Gastroesophageal sphincter (tissue), 4 donors: ENCODE data around the gene MAST3. TPM values are rescaled to one million over a fixed set of nuclear protein-coding genes. Genes with fewer than 3 reads are reported as not detected.

ENCODE experiments used
- ATAC-seq: fragments of 150-250 bp; one replicate; pipeline ENCODE4 v1.9.1; 2016; ENCODE audit warnings: mild to moderate bottlenecking, moderate library complexity
- H3K27ac ChIP-seq, 4 donors: fragments of 200-600 bp; sonication (generic) in 3 of 4; 1 replicate in 3 of 4; 2 replicates in 1 of 4; pipeline ENCODE4 v1.5.1; 2016 to 2019
- H3K27me3 ChIP-seq: fragments of 200-600 bp; sonication (generic); one replicate; pipeline ENCODE4 v1.5.1; 2019
- H3K36me3 ChIP-seq, 2 donors: fragments of 200-600 bp; sonication (generic); one replicate each; pipeline ENCODE4 v1.5.1; 2019; ENCODE audit warnings: control low read depth in 1 of 2
- H3K4me1 ChIP-seq, 3 donors: fragments of 200-600 bp; sonication (generic); 1 replicate in 2 of 3; 2 replicates in 1 of 3; pipeline ENCODE4 v1.5.1; 2016 to 2019; ENCODE audit warnings: control low read depth in 2 of 3
- H3K4me3 ChIP-seq, 2 donors: fragments of 200-600 bp; sonication (generic); one replicate each; pipeline ENCODE4 v1.5.1; 2019; ENCODE audit warnings: mild to moderate bottlenecking in 1 of 2, moderate library complexity in 1 of 2
- H3K9me3 ChIP-seq, 3 donors: fragments of 200-600 bp; sonication (generic); one replicate each; pipeline ENCODE4 v1.5.1; 2017 to 2019; ENCODE audit warnings: control low read depth in 2 of 3
- EP300 ChIP-seq: sonication (generic); formaldehyde crosslinking; IDR thresholded peaks from one replicate; pipeline ENCODE4 v1.6.1; 2017; ENCODE audit warnings: antibody characterized with exemption, mild to moderate bottlenecking
- POLR2A ChIP-seq, 2 donors: fragments of 450-650 bp; IDR thresholded peaks; one replicate each; pipeline ENCODE4 v1.6.1; 2017; ENCODE audit warnings: antibody characterized with exemption in 2 of 2, mild to moderate bottlenecking in 2 of 2, moderate library complexity in 1 of 2
- POLR2AphosphoS5 ChIP-seq: sonication (generic); formaldehyde crosslinking; IDR thresholded peaks from one replicate; pipeline ENCODE4 v1.6.1; 2017; ENCODE audit warnings: antibody characterized with exemption
- WGBS, 2 donors: methylation state at CpG; one replicate each; pipeline ENCODE4 v1.1.5; 2018; ENCODE audit warnings: low coverage in 1 of 2; 5-methylcytosine and 5-hydroxymethylcytosine counted together
- total RNA-seq, 4 donors: library from RNA; depleted of rRNA; stranded (reverse); fragments of >200 nt; gene quantifications; one replicate each; pipeline ENCODE4 v1.1.0, GENCODE V29; 2016
- TF ChIP-seq, protein P1 (sequence below), 4 experiments: fragments of 200-600 bp in 2 of 4; fragments of 450-650 bp in 2 of 4; sonication (generic) in 1 of 4; IDR thresholded peaks; one replicate each; pipeline ENCODE4 v1.5.1; 2017 to 2019; ENCODE audit warnings: antibody characterized with exemption in 4 of 4, mild to moderate bottlenecking in 2 of 4, moderate library complexity in 2 of 4

MAST3 gene
- total RNA-seq, 4 donors from 2014 or later: 3.3 to 8.8 (median 4.8) TPM

DNA sequence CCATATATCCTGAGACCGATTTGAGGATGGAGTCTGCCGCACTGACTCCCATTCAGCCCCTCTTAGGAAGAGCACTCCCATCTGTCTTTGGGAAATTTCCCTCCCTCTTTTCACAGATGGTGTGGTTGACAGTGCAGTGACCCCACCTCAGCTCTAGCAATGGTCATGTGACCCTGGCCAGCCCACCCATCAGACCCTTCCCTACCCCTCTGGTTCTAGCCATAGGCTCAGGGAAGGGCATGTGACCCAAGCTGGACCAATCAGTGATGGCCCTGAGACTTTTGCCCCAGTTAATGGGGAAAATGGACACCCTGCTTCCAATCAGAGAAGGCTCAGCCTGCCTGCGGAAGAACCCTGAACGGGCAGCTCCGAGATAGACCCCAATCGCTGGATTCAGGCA is 37.1 kb upstream of the MAST3 start:
- 73 to 96% methylated on average over 4 to 6 of the region's 6 CpGs for WGBS, 2 donors
- no peak for TF ChIP-seq EP300
- no peak for TF ChIP-seq POLR2AphosphoS5
- TF ChIP-seq, protein P1, sequence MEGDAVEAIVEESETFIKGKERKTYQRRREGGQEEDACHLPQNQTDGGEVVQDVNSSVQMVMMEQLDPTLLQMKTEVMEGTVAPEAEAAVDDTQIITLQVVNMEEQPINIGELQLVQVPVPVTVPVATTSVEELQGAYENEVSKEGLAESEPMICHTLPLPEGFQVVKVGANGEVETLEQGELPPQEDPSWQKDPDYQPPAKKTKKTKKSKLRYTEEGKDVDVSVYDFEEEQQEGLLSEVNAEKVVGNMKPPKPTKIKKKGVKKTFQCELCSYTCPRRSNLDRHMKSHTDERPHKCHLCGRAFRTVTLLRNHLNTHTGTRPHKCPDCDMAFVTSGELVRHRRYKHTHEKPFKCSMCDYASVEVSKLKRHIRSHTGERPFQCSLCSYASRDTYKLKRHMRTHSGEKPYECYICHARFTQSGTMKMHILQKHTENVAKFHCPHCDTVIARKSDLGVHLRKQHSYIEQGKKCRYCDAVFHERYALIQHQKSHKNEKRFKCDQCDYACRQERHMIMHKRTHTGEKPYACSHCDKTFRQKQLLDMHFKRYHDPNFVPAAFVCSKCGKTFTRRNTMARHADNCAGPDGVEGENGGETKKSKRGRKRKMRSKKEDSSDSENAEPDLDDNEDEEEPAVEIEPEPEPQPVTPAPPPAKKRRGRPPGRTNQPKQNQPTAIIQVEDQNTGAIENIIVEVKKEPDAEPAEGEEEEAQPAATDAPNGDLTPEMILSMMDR (IDR thresholded peaks at IDR 0.05): no peak
- no peak for TF ChIP-seq POLR2A (IDR thresholded peaks at IDR 0.05)
- Histone ChIP-seq H3K36me3 (no peaks in the 10 kb centered on the region), H3K27me3 (peaks cover 16% of the 10 kb centered on the region), H3K9me3 (no peaks in the 10 kb centered on the region), H3K27ac (no peak overlapping the region), H3K4me1 (peaks cover 0 to 16% (median 9%) of the 10 kb centered on the region in 3 donors), H3K4me3 (no peak overlapping the region)
- ATAC-seq: no peak

DNA sequence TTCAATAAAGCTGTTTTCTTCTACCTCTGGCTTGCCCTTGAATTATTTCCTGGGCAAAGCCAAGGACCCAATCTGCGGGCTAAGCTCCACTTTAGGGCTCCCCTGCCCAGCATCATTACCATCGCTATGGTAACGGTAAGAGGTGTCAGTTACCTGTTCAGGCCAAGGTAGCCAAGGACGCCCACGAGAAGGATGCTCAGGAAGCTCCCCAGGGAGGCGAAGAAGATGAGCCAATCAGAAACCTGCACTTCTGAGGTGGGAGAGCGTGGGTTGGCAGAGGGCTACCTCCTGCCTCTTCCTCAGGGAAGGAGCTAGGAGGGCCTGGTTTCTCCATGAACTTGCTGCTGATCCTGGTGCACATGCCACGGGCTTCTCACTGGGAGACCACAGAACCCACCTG is 35.5 kb upstream of the MAST3 start:
- Histone ChIP-seq H3K27me3 (peaks cover 16% of the 10 kb centered on the region), H3K4me3 (no peak overlapping the region), H3K27ac (no peak overlapping the region), H3K4me1 (peaks cover 0 to 16% (median 9%) of the 10 kb centered on the region in 3 donors), H3K9me3 (no peaks in the 10 kb centered on the region), H3K36me3 (no peaks in the 10 kb centered on the region)
- TF ChIP-seq EP300: no peak
- no peak for TF ChIP-seq POLR2A (IDR thresholded peaks at IDR 0.05)
- TF ChIP-seq, protein P1 (IDR thresholded peaks at IDR 0.05): no peak
- no peak for TF ChIP-seq POLR2AphosphoS5
- 46 to 63% methylated on average over 2 to 3 of the region's 8 CpGs for WGBS, 2 donors
- ATAC-seq: no peak

DNA sequence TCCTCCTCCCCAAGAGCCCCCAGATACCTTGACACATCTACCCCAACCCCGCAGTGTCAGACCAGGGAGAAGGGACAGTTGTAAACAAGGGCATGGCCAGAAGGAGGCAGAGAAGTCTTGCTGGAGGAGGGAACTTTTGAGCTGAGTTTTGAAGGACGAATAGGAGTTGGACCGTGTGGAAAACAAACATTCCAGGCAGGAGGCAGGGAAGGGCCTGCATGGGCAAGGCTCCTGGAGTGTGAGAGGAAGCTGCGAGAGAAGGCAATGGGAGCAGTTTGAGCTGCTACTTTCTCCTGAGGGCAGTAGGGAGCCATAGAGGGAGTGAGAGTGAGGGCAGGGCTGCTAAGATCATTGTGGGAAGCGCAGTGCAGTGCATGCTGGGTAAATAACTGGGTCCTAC is 34.1 kb upstream of the MAST3 start:
- peaks cover 16% of the 10 kb centered on the region for H3K27me3 ChIP-seq

DNA sequence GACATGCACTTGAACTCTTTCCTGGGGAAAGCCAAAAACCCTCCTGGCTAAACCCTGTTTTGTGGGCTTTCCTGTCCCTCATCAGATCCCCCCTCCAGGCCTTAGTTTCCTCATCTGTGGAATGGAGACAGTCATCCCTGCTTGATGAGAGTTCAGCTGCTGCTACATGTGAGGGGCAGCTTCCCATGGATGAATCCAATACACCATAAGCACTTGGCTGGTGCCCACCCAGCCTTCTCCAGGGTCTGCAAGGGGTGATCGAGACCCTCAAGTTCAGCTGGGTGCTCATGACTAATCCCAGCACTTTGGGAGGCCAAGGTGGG is 32.4 kb upstream of the MAST3 start:
- Histone ChIP-seq H3K36me3 (no peaks in the 10 kb centered on the region), H3K27ac (no peak overlapping the region), H3K4me3 (no peak overlapping the region), H3K9me3 (no peaks in the 10 kb centered on the region), H3K27me3 (peaks cover 19% of the 10 kb centered on the region), H3K4me1 (no peaks in the 10 kb centered on the region)
- no CpG with 5 or more reads among the region's 1 CpG for WGBS, 2 donors
- TF ChIP-seq EP300 (no peak), POLR2A (IDR thresholded peaks at IDR 0.05) (no peak), POLR2AphosphoS5 (no peak)
- TF ChIP-seq, protein P1 (IDR thresholded peaks at IDR 0.05): no peak
- ATAC-seq: no peak

More for the DNA sequence above, 34.1 kb upstream of the MAST3 start:
- Histone ChIP-seq H3K4me1 (peaks cover 0 to 4% (median 2%) of the 10 kb centered on the region in 3 donors), H3K4me3 (no peak overlapping the region), H3K27ac (no peak overlapping the region), H3K36me3 (no peaks in the 10 kb centered on the region), H3K9me3 (no peaks in the 10 kb centered on the region)
- no peak for ATAC-seq
- WGBS, 2 donors: 44 to 74% methylated on average over 3 of the region's 5 CpGs
- TF ChIP-seq, protein P1 (IDR thresholded peaks at IDR 0.05): no peak
- no peak for TF ChIP-seq EP300
- TF ChIP-seq POLR2AphosphoS5: no peak
- no peak for TF ChIP-seq POLR2A (IDR thresholded peaks at IDR 0.05)

DNA sequence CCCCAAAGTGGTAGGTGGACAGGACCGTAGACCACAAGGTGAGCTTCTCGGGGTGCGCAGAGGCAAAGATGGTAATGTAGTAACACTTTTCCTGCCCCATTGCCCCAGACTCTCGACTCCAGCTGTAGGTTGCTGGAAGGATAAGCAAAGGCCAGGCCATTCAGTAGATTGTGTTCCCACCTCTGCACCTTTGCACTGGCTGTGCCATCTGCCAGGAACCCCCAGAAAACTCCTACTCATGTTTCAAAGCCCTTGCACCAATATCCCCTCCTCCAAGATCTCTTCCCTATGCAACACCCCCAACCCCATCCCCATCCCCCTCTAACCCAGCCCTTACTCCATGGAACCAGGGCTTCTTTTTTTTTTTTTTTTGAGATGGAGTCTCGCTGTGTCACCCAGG is 29.2 kb upstream of the MAST3 start:
- no peak for ATAC-seq
- no peaks in the 10 kb centered on the region for H3K9me3 ChIP-seq
- no peaks in the 10 kb centered on the region for H3K4me1 ChIP-seq
- H3K27ac ChIP-seq: no peak overlapping the region
- no peak overlapping the region for H3K4me3 ChIP-seq
- TF ChIP-seq POLR2AphosphoS5: no peak
- TF ChIP-seq EP300: no peak
- TF ChIP-seq, protein P1 (IDR thresholded peaks at IDR 0.05): no peak
- TF ChIP-seq POLR2A (IDR thresholded peaks at IDR 0.05): no peak
- H3K36me3 ChIP-seq: no peaks in the 10 kb centered on the region
- WGBS, 2 donors: 100% methylated on average over 2 to 4 of the region's 5 CpGs
- peaks cover 37% of the 10 kb centered on the region for H3K27me3 ChIP-seq
